NK-92 (cell line): ENCODE measurements around the gene CORO1C.

Experiments used
- DNase-seq: peaks from one replicate; lab custom pipeline; 2025; ENCODE audit not compliant: unreplicated experiment; lab: John Stamatoyannopoulos, UW

Gene CORO1C

DNA sequence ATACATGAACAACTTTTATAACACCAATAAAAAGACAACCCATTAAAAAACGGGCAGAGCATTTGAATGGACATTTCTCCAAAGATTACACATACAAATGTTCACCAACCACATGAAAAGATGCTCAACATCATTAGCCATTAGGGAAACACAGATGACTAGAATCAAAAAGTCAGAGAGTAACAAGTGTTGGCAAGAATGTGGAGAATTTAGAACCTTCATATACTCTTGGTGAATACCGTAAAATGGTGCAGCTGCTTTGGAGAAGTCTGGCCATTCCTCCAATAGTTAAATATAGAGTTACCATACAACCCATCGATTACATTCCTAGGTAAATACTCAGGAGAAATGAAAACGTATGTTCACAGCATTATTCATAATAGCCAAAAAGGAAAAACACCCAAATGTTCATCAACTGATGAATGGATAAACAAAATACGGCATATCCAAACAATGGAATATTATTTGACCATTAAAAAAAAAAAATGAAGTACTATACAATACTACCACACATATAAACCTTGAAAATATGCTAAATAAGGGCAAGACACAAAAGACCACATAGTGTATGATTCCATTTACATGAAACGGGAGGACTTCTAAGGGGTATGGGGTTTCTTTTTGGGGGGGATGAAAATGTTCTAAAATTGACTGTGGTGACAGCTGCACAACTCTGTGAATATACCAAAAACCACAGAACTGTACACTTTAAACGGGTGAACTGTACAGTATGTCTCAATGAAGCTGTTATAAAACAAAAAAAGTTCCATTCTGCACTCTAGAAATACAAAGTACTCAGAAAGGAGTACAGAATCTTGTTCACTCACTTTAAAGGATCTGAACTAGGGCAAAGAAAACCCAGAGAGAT, 3.2 kb downstream of the CORO1C start:
- DNase-seq = no peak

GRCh38 chr12:108727161-108727560, 4.2 kb downstream of the CORO1C start:
- DNase-seq = no peak

- no peak for DNase-seq
Observed at GRCh38 chr12:108724890-108725151, 6.5 kb downstream of the CORO1C start.

DNA sequence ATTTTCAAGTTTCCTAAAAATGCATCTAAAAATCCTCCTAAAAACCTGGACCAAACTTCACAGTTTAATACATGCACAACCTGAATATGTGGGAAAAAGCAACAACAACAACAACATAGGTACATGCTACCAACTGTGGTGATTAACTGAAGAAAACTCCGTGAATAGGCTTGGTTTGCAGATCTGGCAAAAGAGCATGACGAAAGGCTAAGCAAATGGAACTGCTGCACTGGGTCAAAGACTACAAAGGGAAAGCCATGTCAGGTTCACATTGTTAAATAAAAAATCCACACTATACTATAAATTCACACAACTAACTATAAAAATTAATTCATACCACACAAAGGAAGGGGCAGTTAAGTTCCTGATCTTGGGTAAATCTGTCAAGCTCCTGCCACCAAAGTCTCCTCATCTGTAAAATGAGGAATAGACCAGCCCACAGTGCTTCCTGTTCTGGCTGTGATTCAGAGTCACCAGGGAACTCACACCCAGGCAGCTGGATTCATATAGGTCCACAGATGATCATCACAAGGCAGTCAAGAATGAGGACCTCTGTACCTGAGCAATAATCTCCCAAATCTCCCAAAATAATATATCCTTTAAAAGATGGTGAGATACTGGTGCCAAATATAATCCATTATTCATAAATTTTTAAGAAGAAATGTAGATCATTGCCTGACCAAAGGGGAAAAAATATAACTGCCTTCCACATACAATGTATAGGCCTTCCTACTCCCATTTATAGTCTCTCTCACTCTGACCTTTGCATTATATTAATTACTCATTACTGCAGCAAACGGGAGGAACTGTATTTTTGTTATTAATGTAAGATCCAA, 7.0 kb downstream of the CORO1C start:
- DNase-seq = no peak

GRCh38 chr12:108722992-108723766, 8.1 kb downstream of the CORO1C start:
- DNase-seq = no peak

GRCh38 chr12:108722463-108722862, 8.9 kb downstream of the CORO1C start:
- DNase-seq = no peak

DNA sequence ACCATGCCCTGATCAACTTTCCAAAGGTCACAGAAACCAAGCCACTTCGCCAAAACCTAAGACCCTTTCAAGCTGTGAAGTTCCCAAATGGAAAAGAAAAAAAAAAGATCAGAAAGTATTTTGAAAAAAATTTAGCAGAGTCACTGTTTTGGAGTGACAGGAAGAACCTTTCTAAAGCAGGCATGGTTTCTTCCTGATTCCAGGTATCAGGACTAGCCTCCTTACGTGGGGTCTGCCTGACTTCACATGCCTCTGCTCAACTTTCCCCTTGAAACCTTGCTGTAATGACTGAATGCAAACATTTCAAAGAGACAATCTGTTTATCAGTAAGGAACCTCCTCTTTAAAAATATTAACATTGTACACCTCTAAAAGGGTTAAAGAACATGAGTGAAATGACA, 9.5 kb downstream of the CORO1C start:
- no peak for DNase-seq

DNA sequence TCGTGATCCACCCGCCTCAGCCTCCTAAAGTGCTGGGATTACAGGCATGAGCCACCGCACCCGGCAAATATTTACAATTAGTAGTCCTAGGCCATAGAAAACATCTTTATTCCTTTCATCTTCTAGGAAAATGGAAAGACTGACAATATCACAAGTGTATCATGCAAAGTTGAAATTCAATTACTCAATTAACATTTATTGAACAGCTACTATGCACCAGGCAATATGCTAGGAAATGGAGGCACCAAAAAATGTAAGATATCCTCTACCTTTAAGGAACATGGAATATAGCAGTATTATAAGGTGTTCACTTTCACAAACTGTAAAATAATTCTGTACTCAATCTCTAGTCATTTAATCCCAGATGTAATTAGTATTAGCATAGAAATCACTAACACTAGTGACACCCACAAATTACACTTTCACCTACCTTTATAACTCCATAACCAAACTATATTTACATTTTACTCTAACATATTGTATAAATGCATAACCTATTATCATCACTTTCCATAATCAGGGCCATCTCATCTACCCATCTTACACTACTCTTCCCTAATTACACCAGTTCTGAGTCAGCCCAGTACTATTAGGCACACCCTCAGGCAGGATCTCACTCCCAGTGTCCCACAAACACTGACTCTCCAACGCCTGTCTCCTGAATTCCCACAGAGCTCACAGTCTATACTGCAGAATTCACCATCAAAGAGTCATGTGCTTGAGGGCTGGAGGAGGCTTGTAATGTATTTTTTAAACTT, 10.4 kb downstream of the CORO1C start:
- no peak for DNase-seq

DNA sequence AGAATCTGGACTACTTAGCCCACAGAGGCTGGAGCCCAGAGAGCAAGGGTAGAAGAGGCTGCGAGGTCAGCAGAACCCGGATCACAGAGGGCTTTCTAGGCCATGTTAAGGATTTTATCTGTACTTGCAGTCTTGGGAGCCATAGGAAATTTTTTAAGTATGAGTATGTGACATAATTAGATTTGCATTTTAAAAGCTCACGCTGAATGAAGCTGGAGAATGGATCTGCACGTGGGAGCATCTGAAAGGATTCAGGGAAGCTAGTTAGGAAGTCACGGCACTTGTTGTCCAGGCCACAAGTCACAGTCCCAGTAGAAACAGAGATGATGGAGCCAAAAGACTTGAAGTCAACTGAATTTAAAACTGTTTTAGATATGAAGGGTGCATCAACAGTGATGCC, 14.1 kb downstream of the CORO1C start:
- DNase-seq = no peak

- DNase-seq = no peak
Observed at GRCh38 chr12:108714866-108715265, 16.5 kb downstream of the CORO1C start.

DNA sequence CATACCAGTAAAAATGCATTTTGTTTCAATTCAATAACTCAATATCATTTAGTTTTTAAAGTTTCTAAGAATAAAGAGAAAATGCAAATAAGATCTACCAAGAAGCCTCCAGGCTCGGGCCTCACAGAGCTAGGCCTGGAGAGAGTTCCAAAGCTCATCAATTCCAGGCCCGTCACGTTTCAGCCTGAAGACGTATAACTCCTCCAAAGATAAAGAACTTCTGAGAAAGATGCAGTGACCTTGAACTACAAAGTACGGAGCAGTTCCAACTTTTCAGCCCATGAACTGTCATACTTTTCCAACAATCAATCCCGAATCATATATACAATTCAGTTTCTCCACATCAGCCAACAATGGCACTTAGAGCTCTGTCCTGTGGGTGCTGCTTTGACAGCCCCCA, 17.8 kb downstream of the CORO1C start:
- DNase-seq = no peak

DNA sequence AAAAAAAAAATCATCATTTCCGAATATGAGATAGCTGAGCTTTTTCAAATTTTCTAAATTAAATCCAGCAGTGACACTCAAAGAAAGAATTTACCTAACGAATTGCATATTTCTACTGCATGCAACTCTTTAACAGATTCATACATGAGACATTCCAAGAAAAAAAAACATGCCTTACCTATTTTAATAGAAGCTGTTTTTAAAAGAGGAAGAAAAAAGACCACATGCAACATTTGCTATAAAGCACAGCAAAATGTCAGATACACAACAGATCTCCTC, 18.5 kb downstream of the CORO1C start:
- DNase-seq = no peak

DNA sequence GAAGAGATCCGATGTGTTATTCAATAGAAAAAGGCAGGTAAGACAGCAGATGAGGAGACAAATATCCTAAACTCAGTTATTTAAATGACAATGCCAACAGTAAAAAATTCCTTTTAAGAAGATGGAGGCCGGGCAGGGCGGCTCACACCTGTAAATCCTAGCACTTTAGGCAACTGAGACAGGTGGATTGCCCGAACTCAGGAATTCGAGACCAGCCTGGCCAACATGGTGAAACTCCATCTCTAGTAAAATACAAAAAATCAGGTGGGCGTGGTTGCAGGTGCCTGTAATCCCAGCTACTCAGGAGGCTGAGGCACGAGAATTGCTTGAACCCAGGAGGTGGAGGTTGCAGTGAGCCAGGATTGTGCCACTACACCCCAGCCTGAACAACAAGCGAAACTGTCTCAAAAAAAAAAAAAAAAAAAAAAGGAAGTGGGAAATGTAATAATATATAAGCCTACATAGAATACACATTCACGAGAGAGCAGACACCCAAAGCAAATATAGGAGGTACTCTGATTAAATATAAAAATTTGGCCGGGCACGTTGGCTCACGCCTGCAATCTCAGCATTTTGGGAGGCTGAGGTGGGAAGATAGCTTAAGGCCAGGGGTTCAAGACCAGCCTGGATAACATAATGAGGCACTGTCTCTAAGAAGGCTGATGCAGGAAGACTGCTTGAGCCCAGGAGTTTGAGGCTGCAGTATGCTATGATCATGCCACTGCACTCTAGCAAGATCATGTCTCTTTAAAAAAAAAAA, 19.0 kb downstream of the CORO1C start:
- no peak for DNase-seq

DNA sequence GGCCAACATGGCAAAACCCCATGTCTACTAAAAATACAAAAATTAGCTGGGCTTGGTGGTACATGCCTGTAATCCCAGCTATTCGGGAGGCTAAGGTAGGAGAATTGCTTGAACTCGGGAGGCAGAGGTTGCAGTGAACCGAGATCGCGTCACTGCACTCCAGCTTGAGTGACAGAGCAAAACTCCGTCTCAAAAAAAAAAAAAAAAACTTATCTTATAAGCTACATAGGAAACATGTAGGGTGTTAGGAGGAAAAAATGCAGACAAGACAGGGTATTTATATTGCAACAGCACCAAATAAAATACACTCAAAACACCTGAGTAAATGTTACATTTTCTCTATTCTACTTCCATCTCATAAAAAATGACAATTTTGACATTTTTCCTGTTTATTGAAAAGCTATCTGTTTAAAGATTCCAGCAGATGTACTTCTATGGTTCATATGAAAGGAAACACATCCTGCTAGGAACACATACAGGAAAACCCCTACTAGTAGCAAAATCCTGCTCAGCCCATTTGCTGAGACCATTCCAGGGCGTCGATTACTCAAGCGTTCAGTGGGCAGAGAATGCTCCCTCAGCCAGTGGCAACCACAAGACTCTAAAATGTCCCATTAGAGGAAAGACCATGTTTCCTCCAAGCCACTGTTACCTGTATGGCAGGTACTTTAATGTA, 19.7 kb downstream of the CORO1C start:
- DNase-seq = no peak

DNA sequence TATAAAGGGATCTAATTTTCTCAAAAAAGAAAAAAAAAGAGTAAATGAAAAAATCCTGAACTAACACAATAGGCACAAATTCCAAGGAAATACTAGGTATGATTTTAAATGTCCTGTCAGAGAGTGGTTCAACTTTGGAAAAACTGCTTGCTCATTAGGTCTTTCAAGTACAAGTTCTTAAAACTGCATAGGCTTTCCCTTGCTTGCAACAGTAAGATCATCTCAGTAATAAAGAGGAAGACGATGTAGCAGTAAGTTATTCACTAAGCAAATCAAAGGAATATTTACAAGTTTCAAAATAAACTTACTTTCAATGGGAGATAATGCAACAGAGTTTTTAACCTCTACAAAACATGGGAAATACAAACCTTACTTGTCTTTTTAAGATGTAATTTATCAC, 21.6 kb downstream of the CORO1C start:
- DNase-seq = no peak

GRCh38 chr12:108704527-108704926, 26.8 kb downstream of the CORO1C start:
- no peak for DNase-seq

DNA sequence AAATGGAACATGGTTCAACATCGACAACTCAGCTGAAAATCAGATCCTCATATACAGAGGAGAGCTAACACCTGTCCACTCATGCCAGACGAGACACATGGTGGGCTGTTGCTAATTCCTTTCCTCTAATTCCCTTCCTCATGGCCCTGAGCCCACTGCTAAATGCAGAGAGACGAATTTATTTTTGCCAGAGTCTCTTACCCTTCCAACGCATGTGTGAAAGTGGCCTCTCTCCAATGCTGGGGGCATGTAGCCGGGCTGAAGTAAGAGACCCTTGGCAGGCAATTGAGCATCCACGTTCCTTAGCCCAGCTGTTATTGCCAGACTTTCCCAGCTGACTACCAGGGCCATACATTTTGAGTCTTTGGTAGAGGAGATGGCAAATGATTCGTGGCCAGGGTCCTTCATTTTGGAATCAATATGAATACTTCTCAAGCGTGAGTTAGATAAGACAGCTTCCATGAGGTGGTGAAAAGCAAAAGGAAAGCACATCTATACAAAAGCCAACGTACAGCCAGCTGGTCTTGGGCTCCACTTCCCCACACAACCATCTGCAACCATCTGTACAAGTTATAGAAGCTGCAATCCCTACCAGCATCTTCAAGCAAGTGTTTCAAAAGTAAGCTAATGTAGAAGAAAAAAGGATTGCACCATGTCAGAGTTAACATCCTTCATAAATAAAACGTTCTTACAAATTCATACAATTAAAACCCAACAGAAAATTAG, 28.6 kb downstream of the CORO1C start:
- DNase-seq = no peak

GRCh38 chr12:108701779-108702441, 29.4 kb downstream of the CORO1C start:
- no peak for DNase-seq
